GM12878 (cell line): ENCODE measurements around the gene GRB10. TPM values are rescaled to one million over a fixed set of nuclear protein-coding genes. Genes with fewer than 3 reads are reported as not detected.

ENCODE experiments used
- ATAC-seq: fragments of 200-7000 bp; cut with Tn5 transposase; 3 replicates; pipeline ENCODE4 v1.9.1; 2020; ENCODE audit warnings: mild to moderate bottlenecking, moderate library complexity
- BruUV-seq: library from RNA; stranded (reverse); fragments of 400-500 nt; replicated peaks from 2 replicates; lab custom pipeline; 2021; lab: Mats Ljungman, UMichigan
- CTCF ChIA-PET: fragments of 300-600 bp; sonication (Branson Sonifier 250); formaldehyde crosslinking; extraction: SDS; loops from one replicate; lab custom pipeline; 2021; ENCODE audit warnings: inconsistent platforms; lab: Yijun Ruan, JAX
- POLR2A ChIA-PET: fragments of 350-600 bp; formaldehyde crosslinking; extraction: SDS; loops from one replicate; lab custom pipeline; 2021; ENCODE audit warnings: inconsistent platforms; lab: Charles Lee
- RAD21 ChIA-PET: fragments of 300-600 bp; sonication (Branson Sonifier 250); formaldehyde crosslinking; loops from one replicate; lab custom pipeline; 2023; ENCODE audit warnings: antibody characterized with exemption; ENCODE audit not compliant: unreplicated experiment; lab: Charles Lee
- SMC1A ChIA-PET: fragments of 300-600 bp; sonication (Branson Sonifier 250); formaldehyde crosslinking; loops from one replicate; lab custom pipeline; 2023; ENCODE audit not compliant: unreplicated experiment, uncharacterized antibody; lab: Charles Lee
- DNase-seq: peaks from one replicate; pipeline ENCODE4 v3.0.0-alpha.2; 2011; ENCODE audit warnings: low read depth, low spot score
- FAIRE-seq: peaks from 3 replicates; lab custom pipeline; 2011; peaks lifted over from hg19 to GRCh38; lab: Jason Lieb, UNC
- H2AFZ ChIP-seq: 2 replicates; pipeline ENCODE4 v1.6.0; 2011; ENCODE audit warnings: low read depth, low read length, control low read depth; ENCODE audit not compliant: control insufficient read depth
- H3K27ac ChIP-seq: 2 replicates; pipeline ENCODE4 v1.5.1; 2011; ENCODE audit warnings: control low read depth; ENCODE audit not compliant: control insufficient read depth, insufficient read depth
- H3K27me3 ChIP-seq, 2 experiments: replicated peaks in 1 of 2; 2 replicates each; pipeline versions ENCODE4 v1.6.0 to v1.6.1; 2011; ENCODE audit warnings: low read length in 1 of 2; ENCODE audit not compliant: control insufficient read depth in 2 of 2, insufficient read depth in 2 of 2
- H3K36me3 ChIP-seq, 2 experiments: 2 replicates each; pipeline ENCODE4 v1.5.1; 2011; ENCODE audit warnings: low read length in 1 of 2; ENCODE audit not compliant: control insufficient read depth in 2 of 2, insufficient read depth in 2 of 2
- H3K4me1 ChIP-seq: 2 replicates; pipeline ENCODE4 v1.6.1; 2011; ENCODE audit warnings: mild to moderate bottlenecking, low read length, moderate library complexity, mixed read lengths; ENCODE audit not compliant: control insufficient read depth, insufficient read depth
- H3K4me2 ChIP-seq: 2 replicates; pipeline ENCODE4 v1.6.0; 2011; ENCODE audit warnings: control low read depth; ENCODE audit not compliant: control insufficient read depth, insufficient read depth
- H3K4me3 ChIP-seq: fragments of 200-600 bp; sonication (generic); 2 replicates; pipeline ENCODE4 v1.5.1; 2016
- H3K79me2 ChIP-seq: 2 replicates; pipeline ENCODE4 v1.6.0; 2011; ENCODE audit warnings: low read length; ENCODE audit not compliant: control insufficient read depth, insufficient read depth
- H3K9ac ChIP-seq: 2 replicates; pipeline ENCODE4 v1.8.0; 2011; ENCODE audit warnings: low read length, control low read depth, mixed read lengths; ENCODE audit not compliant: control insufficient read depth, insufficient read depth
- H3K9me3 ChIP-seq: replicated peaks from 3 replicates; pipeline ENCODE4 v1.5.1; 2011; ENCODE audit warnings: mild to moderate bottlenecking, low read length; ENCODE audit not compliant: control insufficient read depth, insufficient read depth
- H4K20me1 ChIP-seq: 2 replicates; pipeline ENCODE4 v1.6.0; 2011; ENCODE audit not compliant: control insufficient read depth, insufficient read depth
- FOXM1 ChIP-seq: IDR thresholded peaks from 2 replicates; pipeline ENCODE4 v1.6.1; 2012; ENCODE audit warnings: low read depth, mild to moderate bottlenecking, inconsistent platforms, low read length, moderate library complexity
- HDAC6 ChIP-seq: fragments of 200-600 bp; sonication (generic); IDR thresholded peaks from one replicate; pipeline ENCODE4 v1.8.0; 2017; ENCODE audit warnings: antibody characterized with exemption; ENCODE audit not compliant: unreplicated experiment
- RELA ChIP-seq: fragments of 450-650 bp; IDR thresholded peaks from 2 replicates; pipeline ENCODE4 v1.8.0; 2014; ENCODE audit warnings: borderline replicate concordance; ENCODE audit not compliant: partially characterized antibody
- TAF1 ChIP-seq: IDR thresholded peaks from 2 replicates; pipeline ENCODE4 v1.6.1; 2011; ENCODE audit warnings: mild to moderate bottlenecking, low read depth, low read length, borderline replicate concordance
- WGBS: methylation state at CpG from one replicate; pipeline ENCODE4 v1.1.6; 2016; ENCODE audit warnings: low lambda C conversion rate; ENCODE audit not compliant: insufficient replicate concordance, insufficient coverage; ENCODE audit errors: missing lambda C conversion rate; 5-methylcytosine and 5-hydroxymethylcytosine counted together
- in situ Hi-C: fragments of 300-500 bp; cut with MboI; formaldehyde crosslinking; loops from 9 replicates; pipeline ENCODE4 v1.14.3; 2018; ENCODE audit warnings: mixed read lengths
- intact Hi-C: fragments of 100-400 bp; cut with micrococcal nuclease; formaldehyde crosslinking; loops from one replicate; pipeline ENCODE4 v1.14.2; 2022; ENCODE audit not compliant: unreplicated experiment
- polyA plus RNA-seq, 11 experiments: library from polyadenylated mRNA; depleted of rRNA in 4 of 11; unstranded in 6 of 11; stranded (reverse) in 5 of 11; fragments of >200 nt; fragmentation: Nextera tagmentation in 4 of 11; fragmentation: Illumina TruSeq in 1 of 11; extraction: Ambion mirVana in 4 of 11; extraction: Trizol in 1 of 11; gene quantifications; 1 replicate in 1 of 11; 2 replicates in 10 of 11; pipeline versions ENCODE4 v1.2.1 to v1.2.3, GENCODE V29; 2011 to 2016; ENCODE audit warnings: inconsistent platforms in 2 of 11, missing spikeins in 2 of 11, low read depth in 1 of 11
- total RNA-seq, 4 experiments: library from RNA; depleted of rRNA in 3 of 4; stranded (reverse); fragments of >200 nt in 3 of 4; fragmentation: Illumina TruSeq in 1 of 4; extraction: Trizol in 1 of 4; gene quantifications; 2 replicates each; pipeline versions ENCODE4 v1.2.1 to v1.2.3, GENCODE V29; 2013 to 2021

GRB10 gene
- total and polyA plus RNA-seq, 10 of the 15 experiments (the other 5 are each of a cell fraction or from before 2014, with no cell fraction given) = 0.04 to 0.33 TPM; not detected in 8

GRCh38 chr7:50674299-50674698 lies 108.4 kb downstream of the GRB10 start:
- SMC1A ChIA-PET = no interaction called here
- no peak for FAIRE-seq
- no peak for DNase-seq

GRCh38 chr7:50673096-50673495 lies 109.6 kb downstream of the GRB10 start:
- Histone ChIP-seq H3K79me2 (no peaks in the 10 kb centered on the region), H3K4me1 (no peaks in the 10 kb centered on the region), H3K27ac (no peak overlapping the region), H3K9me3 (no peaks in the 10 kb centered on the region; the same call in 2 of the 3 replicates), H3K4me3 (no peak overlapping the region), H4K20me1 (no peaks in the 10 kb centered on the region), H2AFZ (no peak overlapping the region), H3K9ac (no peak overlapping the region), H3K27me3 (peaks cover 0 to 1% of the 10 kb centered on the region in 2 experiments; a peak in 2 of 4 replicates), H3K4me2 (no peak overlapping the region), H3K36me3 (no peaks in the 10 kb centered on the region)
- no peak for TF ChIP-seq FOXM1
- no peak for FAIRE-seq
- no peak for DNase-seq
- CTCF ChIA-PET = interaction anchor here (1.2 kb wide), 1 partner anchor 395 kb away, joined by 4 read pairs; no protein-coding TSS in a partner anchor
- RAD21 ChIA-PET = no interaction called here
- POLR2A ChIA-PET = no interaction called here
- SMC1A ChIA-PET = no interaction called here
- in situ Hi-C loops (loop anchor here (10.0 kb wide), 1 partner anchor 578 kb away; the partner anchor contains the start of gene ZPBP), intact Hi-C loops (no loop called here)
- WGBS = 37% methylated on average over 10 of the region's 10 CpGs
- no peak for ATAC-seq
- no TSS peak for BruUV-seq

More at GRCh38 chr7:50674299-50674698, 108.4 kb downstream of the GRB10 start:
- no peak overlapping the region for H3K4me3 ChIP-seq
- ChIA-PET CTCF (no interaction called here), POLR2A (no interaction called here), RAD21 (no interaction called here)
- no peaks in the 10 kb centered on the region for H3K4me1 ChIP-seq
- H3K4me2 ChIP-seq = no peak overlapping the region
- H3K36me3 ChIP-seq = no peaks in the 10 kb centered on the region
- H3K27ac ChIP-seq = no peak overlapping the region
- no peak for ATAC-seq
- in situ Hi-C loops = loop anchor here (10.0 kb wide), 1 partner anchor 579 kb away; the partner anchor contains the start of gene ZPBP
- H3K27me3 ChIP-seq = peaks cover 0 to 1% of the 10 kb centered on the region in 2 experiments; a peak in 2 of 4 replicates
- no peaks in the 10 kb centered on the region for H3K79me2 ChIP-seq
- H4K20me1 ChIP-seq = no peaks in the 10 kb centered on the region
- H3K9ac ChIP-seq = no peak overlapping the region
- WGBS = 40% methylated on average over 10 of the region's 10 CpGs
- intact Hi-C loops = no loop called here
- no TSS peak for BruUV-seq
- no peak for TF ChIP-seq HDAC6
- TF ChIP-seq RELA = no peak
- no peak for TF ChIP-seq TAF1
- H3K9me3 ChIP-seq = no peaks in the 10 kb centered on the region; the same call in 2 of the 3 replicates
- no peak overlapping the region for H2AFZ ChIP-seq
